ENCODE data around the gene CSRP3. TPM values are rescaled to one million over a fixed set of nuclear protein-coding genes. Genes with fewer than 3 reads are reported as not detected.

CSRP3 gene
- total and polyA plus RNA-seq, 2 experiments from 2014 or later = not detected

GRCh38 chr11:19251577-19251976 is 49.8 kb upstream of the CSRP3 start:
- Mint-ChIP-seq H3K36me3 (ENCODE audit: low read depth) (peaks cover 9% of the 10 kb centered on the region; the same call in 2 of the 3 replicates), H3K27ac (no peak overlapping the region), H3K4me1 (no peaks in the 10 kb centered on the region), H3K4me3 (no peak overlapping the region), H3K9me3 (peaks cover 29% of the 10 kb centered on the region), H3K27me3 (ENCODE audit: insufficient read depth, low read depth, poor library complexity) (no peaks in the 10 kb centered on the region)
- Histone ChIP-seq H2AFZ (no peak overlapping the region), H3F3A (replicated peaks; ENCODE audit: low read depth) (no peaks in the 10 kb centered on the region), H3K27me3 (ENCODE audit: insufficient read depth) (no peaks in the 10 kb centered on the region), H4K20me1 (replicated peaks; ENCODE audit: insufficient read depth) (no peaks in the 10 kb centered on the region), H3K79me2 (replicated peaks; ENCODE audit: insufficient read depth) (no peaks in the 10 kb centered on the region), H3K9me2 (ENCODE audit: insufficient read depth) (peaks cover 5% of the 10 kb centered on the region; the same call in 1 of the 2 replicates), H3K36me3 (ENCODE audit: insufficient read depth) (no peaks in the 10 kb centered on the region), H3K27ac (ENCODE audit: low read depth) (no peak overlapping the region), H3K4me3 (no peak overlapping the region), H3K4me2 (no peak overlapping the region), H3K4me1 (ENCODE audit: insufficient read depth) (no peaks in the 10 kb centered on the region)
- TF ChIP-seq ZNF331 (CRISPR knock-in tag; IDR thresholded peaks at IDR 0.05; ENCODE audit: low read depth) (no peak), ZNF114 (CRISPR knock-in tag; IDR thresholded peaks at IDR 0.05) (no peak), CTCF (conservative IDR thresholded peaks at IDR 0.05; ENCODE audit: low read depth in 2 of 2) (no peak)
- no peak for ATAC-seq
- DNase-seq (ENCODE audit: low spot score) = no peak

DNA sequence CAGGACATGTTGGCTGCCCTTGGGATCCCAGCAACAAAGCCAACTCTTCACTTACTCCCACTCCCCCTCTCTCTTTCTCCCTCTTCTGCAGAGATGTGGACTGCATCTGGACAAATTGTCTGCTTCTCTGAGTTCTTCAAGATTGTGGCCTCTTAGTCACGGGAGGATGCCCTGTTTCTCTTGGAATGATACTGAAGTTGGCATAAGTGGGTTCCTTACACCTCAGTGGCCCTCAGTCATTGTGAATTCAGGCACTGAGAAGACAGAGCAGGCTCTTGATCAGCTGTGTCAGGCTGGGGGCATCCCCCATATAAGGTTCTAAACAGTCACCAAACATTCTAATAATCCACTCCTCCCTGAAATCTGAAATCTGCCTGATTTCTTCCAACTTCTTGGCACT is 45.0 kb upstream of the CSRP3 start:
- Histone ChIP-seq H3K79me2 (replicated peaks; ENCODE audit: insufficient read depth) (no peaks in the 10 kb centered on the region), H3K4me1 (ENCODE audit: insufficient read depth) (no peaks in the 10 kb centered on the region), H3K4me3 (no peak overlapping the region), H2AFZ (no peak overlapping the region), H4K20me1 (replicated peaks; ENCODE audit: insufficient read depth) (no peaks in the 10 kb centered on the region), H3K9me2 (ENCODE audit: insufficient read depth) (peaks cover 5% of the 10 kb centered on the region; the same call in 1 of the 2 replicates), H3K27me3 (ENCODE audit: insufficient read depth) (peaks cover 30% of the 10 kb centered on the region), H3F3A (replicated peaks; ENCODE audit: low read depth) (peaks cover 4% of the 10 kb centered on the region; the same call in 1 of the 2 replicates), H3K27ac (ENCODE audit: low read depth) (no peak overlapping the region), H3K4me2 (no peak overlapping the region), H3K36me3 (ENCODE audit: insufficient read depth) (no peaks in the 10 kb centered on the region)
- Mint-ChIP-seq H3K4me1 (peaks cover 2% of the 10 kb centered on the region; the same call in 1 of the 3 replicates), H3K9me3 (peaks cover 25% of the 10 kb centered on the region), H3K4me3 (no peak overlapping the region), H3K27ac (no peak overlapping the region), H3K27me3 (ENCODE audit: insufficient read depth, low read depth, poor library complexity) (peaks cover 24% of the 10 kb centered on the region), H3K36me3 (ENCODE audit: low read depth) (peaks cover 9% of the 10 kb centered on the region; the same call in 2 of the 3 replicates)
- ATAC-seq (no peak), DNase-seq (ENCODE audit: low spot score) (no peak)
- TF ChIP-seq, protein P1, sequence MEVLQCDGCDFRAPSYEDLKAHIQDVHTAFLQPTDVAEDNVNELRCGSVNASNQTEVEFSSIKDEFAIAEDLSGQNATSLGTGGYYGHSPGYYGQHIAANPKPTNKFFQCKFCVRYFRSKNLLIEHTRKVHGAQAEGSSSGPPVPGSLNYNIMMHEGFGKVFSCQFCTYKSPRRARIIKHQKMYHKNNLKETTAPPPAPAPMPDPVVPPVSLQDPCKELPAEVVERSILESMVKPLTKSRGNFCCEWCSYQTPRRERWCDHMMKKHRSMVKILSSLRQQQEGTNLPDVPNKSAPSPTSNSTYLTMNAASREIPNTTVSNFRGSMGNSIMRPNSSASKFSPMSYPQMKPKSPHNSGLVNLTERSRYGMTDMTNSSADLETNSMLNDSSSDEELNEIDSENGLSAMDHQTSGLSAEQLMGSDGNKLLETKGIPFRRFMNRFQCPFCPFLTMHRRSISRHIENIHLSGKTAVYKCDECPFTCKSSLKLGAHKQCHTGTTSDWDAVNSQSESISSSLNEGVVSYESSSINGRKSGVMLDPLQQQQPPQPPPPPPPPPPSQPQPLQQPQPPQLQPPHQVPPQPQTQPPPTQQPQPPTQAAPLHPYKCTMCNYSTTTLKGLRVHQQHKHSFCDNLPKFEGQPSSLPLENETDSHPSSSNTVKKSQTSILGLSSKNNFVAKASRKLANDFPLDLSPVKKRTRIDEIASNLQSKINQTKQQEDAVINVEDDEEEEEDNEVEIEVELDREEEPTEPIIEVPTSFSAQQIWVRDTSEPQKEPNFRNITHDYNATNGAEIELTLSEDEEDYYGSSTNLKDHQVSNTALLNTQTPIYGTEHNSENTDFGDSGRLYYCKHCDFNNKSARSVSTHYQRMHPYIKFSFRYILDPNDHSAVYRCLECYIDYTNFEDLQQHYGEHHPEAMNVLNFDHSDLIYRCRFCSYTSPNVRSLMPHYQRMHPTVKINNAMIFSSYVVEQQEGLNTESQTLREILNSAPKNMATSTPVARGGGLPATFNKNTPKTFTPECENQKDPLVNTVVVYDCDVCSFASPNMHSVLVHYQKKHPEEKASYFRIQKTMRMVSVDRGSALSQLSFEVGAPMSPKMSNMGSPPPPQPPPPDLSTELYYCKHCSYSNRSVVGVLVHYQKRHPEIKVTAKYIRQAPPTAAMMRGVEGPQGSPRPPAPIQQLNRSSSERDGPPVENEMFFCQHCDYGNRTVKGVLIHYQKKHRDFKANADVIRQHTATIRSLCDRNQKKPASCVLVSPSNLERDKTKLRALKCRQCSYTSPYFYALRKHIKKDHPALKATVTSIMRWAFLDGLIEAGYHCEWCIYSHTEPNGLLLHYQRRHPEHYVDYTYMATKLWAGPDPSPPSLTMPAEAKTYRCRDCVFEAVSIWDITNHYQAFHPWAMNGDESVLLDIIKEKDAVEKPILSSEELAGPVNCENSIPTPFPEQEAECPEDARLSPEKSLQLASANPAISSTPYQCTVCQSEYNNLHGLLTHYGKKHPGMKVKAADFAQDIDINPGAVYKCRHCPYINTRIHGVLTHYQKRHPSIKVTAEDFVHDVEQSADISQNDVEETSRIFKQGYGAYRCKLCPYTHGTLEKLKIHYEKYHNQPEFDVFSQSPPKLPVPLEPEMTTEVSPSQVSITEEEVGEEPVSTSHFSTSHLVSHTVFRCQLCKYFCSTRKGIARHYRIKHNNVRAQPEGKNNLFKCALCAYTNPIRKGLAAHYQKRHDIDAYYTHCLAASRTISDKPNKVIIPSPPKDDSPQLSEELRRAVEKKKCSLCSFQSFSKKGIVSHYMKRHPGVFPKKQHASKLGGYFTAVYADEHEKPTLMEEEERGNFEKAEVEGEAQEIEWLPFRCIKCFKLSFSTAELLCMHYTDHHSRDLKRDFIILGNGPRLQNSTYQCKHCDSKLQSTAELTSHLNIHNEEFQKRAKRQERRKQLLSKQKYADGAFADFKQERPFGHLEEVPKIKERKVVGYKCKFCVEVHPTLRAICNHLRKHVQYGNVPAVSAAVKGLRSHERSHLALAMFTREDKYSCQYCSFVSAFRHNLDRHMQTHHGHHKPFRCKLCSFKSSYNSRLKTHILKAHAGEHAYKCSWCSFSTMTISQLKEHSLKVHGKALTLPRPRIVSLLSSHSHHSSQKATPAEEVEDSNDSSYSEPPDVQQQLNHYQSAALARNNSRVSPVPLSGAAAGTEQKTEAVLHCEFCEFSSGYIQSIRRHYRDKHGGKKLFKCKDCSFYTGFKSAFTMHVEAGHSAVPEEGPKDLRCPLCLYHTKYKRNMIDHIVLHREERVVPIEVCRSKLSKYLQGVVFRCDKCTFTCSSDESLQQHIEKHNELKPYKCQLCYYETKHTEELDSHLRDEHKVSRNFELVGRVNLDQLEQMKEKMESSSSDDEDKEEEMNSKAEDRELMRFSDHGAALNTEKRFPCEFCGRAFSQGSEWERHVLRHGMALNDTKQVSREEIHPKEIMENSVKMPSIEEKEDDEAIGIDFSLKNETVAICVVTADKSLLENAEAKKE (CRISPR knock-in tag; IDR thresholded peaks at IDR 0.05) = no peak
- TF ChIP-seq JUNB (IDR thresholded peaks at IDR 0.05; ENCODE audit: unreplicated experiment) (no peak), CREB1 (CRISPR knock-in tag; IDR thresholded peaks at IDR 0.05; ENCODE audit: low read depth) (no peak), NANOG (IDR thresholded peaks at IDR 0.05; ENCODE audit: borderline replicate concordance) (no peak), POLR2AphosphoS5 (IDR thresholded peaks at IDR 0.05; ENCODE audit: low read depth) (no peak), EZH2phosphoT487 (IDR thresholded peaks at IDR 0.05; ENCODE audit: unreplicated experiment) (no peak)
